ENCODE data around the gene NXPH2.

GRCh38 chr2:138713504-138713903 lies 66.7 kb downstream of the NXPH2 start:
- TF ChIP-seq POLR2A (IDR thresholded peaks at IDR 0.05) = no peak
- TF ChIP-seq CTCF (IDR thresholded peaks at IDR 0.05 in 4 of 5, conservative IDR thresholded peaks at IDR 0.05 in 1 of 5) = no peak

All from gastrocnemius medialis (tissue), 4 donors.